Middle frontal gyrus (tissue), 1 donor: Measurements from ENCODE around the gene SNX30.

ENCODE experiments used
- DNase-seq: peaks from one replicate; pipeline ENCODE4 v3.0.0-alpha.2; 2015; ENCODE audit warnings: low spot score; ENCODE audit errors: extremely low spot score

The SNX30 gene

DNA sequence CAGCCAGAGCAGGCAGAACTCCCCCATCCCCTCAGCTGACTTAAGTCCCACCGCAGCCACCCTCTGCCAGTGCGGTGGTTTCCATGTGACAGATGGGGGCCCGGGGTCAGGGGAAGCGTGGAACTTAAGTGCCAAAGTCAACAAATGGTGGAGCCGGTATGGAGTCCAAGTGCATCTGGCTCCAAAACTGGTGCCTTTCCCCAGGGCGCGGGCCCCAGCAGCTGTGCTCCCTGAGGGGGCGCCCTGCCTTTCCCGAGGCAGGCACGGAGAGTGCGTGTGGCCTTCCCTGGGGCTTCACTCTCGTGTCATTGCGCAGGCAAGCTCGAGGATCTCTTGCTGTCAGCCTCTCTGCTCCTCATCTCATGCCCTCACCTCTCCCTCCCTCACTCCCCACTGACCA lies 106.3 kb downstream of the SNX30 start:
- DNase-seq, result no peak

DNA sequence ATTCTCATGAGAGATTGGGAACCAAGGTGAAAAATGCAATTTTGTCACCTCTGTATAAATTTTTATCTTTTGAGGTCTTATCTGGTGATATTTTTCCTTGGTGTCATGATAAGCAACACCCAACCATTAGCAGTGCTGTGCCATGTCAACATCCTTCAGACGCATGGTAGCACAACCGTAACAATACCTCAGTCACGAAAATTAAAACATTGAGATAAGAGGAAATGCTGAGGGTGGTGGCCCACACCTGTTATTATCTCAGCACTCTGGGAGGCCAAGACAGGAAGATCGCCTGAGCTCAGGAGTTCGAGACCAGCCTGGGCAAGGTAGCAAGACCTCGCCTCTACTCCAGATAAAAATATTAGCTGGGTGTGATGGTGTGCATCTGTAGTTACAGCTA lies 107.4 kb downstream of the SNX30 start:
- DNase-seq, result no peak

DNA sequence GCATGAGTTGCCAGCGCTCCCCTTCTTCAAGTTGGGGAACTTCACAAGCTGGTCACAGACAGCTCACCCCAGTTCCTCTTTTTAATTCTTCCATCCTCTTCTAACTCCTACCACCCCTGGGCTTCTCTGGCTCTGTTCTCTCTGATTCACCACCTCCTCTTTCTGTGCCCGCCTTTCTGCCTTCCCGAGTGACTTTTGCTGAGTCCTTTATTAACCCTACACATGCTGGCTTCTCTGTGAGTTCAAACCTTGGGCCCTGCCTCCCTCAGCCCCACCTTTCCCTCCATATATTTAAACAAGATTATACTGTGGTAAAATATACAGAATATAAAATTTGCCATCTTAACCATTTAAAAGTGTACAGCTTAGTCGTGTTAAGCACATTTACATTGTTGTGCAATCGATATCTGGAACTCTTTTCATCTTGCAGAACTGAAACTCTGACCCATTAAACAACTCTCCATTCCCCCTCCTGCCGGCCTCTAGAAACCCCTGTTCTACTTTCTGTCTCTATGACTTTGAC lies 108.1 kb downstream of the SNX30 start:
- DNase-seq, result no peak

DNA sequence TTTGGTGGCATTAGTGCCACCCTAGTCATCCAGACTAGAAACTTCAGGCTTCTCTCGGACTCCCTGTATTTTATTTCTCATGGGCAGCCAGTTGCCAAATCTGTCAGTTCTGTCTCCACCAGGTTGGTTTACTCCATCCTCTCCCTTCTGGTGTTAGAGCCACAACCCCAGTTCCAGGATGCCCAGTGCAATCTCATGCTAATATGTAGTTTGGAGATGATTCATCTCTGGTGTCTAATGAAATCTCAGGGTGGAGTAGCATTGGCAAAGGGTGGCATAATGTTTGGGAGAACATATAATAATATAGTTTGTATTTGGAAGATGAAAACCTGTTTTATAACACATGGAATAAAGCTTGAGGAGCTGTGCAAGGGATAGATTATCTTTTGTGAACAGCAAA lies 109.9 kb downstream of the SNX30 start:
- DNase-seq, result no peak

DNA sequence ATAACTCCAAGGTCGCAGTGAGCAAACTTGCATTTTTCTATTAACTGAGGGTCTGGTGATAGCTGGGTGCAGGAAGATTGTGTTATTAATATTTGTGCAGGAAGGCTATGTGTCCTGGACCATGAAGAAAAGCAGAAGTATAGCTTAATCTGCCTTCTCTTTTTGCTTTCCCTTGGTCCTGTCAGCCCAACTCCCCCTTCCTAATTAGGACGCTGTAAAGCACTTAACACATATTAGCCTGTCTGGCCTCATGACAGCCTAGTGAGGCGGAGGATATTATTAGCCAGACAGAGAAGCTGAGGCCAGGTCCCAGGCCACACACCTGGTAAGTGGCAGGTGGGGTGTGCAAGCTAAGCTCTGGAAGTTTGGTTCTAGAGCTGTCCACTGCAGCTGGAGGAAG lies 110.6 kb downstream of the SNX30 start:
- DNase-seq, result no peak

DNA sequence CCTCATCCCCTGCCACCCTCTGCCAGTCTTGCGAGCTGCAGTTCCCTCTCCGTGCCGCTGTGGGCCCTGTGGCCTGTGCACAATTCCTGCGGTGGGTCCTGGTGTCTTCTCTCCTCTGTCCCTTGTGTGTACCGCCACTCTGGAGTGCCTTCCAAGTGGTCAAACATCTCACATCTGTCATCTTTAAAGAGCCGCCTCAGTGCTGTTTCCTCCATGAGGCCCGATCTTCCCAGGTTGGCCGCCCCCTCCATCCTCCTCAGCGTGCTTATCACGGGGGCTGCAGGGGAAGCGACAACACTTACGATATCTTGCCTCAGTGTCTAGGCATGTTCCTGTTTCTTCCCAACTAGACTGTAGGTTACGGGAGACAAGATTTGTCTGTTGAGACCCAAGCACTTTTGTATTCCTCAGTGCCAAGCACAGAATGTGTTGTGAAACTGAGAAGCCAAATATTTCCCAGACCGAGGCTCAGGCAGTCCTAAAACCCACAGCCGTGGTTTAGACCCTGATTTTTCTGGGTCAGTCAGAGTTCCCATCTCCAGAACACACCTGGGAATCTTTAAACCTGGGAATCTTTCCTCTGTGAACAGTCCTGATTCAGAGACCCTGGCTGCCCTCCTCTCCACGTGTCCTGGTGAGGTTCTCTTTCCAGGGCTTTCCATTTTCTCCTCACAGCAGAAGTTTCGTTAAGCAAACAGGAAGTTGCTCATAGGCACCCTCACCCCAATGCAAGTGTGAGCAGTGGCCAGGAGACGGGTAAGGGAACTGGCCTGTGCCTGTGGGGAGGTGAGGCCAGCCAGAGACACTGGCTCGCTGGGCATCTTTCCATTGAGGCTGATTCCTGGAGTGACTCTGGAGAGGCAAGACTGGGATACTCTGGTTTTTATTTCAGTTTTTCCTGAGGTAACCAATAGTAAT lies 111.3 kb downstream of the SNX30 start:
- DNase-seq, result no peak

DNA sequence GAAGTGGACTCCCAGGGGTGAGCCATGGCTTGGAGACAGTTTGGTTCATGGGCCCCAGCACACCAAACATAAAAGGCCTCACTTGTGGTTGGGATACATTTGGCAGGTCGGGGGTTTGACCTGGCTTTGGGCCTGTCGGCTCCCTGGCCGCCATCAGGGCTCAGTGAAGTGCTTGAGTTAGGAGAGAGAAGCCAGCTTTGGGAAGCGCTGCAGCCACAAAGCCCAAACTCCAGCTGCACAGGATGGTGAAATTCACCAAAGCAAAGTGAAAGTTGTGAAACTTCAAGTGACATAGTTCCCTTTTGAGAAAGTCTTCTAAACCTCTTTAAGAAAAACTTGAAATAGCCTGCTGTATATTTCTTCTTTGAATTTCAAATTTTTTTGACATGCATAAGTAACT lies 112.7 kb downstream of the SNX30 start:
- DNase-seq, result no peak

DNA sequence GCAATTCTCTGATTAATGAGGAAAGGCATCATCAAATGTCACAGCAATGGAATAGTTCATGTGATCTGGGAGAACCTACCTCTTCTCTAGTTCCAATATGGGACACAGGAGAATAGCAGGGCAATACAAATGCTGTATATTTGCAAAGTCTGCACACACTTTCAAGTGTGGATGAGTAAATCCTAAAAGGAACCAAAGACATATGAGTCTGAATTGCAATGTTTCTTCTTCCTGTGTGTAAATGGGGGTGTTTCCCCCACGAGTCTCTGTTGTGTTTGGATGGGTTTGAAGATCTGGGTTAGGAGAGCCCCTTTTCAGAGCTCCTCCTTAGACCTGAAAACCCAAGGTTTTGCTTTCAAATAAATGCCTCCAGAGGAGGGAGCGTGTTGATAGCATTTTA lies 113.2 kb downstream of the SNX30 start:
- no peak for DNase-seq

DNA sequence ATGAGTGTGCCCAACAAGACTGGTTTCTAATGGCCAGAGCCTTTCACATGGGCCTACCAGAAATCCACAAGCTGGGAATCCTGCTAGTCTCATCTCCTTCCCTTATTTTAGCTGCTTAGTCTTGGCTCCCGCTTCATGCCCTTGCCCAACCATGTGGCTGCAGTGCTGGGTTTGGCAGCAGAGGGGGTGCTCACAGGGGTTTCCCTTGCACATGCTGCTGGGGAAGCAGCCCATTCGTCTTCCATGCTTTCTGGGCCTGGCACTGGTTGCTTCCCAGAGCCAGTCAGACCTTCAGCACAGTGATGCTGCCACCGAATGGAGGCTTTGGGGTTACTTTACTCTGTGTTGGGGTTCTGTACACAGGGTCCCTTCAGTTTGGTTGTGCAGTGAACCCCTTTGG lies 113.8 kb downstream of the SNX30 start:
- no peak for DNase-seq

DNA sequence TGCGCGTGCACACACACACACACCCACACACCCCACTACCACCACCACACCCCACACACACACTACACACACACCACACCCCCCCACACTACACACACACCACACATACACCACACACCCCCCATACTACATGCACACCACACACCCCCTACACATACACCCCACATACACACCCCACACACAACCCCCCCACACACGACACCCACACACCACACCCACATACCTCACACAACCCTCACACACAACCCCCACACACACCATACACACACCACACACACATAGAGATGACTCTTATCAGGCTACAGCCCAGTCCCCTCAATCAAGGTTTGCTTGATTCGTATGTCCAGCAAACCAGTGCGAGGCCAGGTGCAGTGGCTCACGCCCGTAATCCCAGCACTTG lies 114.4 kb downstream of the SNX30 start:
- DNase-seq, result no peak

DNA sequence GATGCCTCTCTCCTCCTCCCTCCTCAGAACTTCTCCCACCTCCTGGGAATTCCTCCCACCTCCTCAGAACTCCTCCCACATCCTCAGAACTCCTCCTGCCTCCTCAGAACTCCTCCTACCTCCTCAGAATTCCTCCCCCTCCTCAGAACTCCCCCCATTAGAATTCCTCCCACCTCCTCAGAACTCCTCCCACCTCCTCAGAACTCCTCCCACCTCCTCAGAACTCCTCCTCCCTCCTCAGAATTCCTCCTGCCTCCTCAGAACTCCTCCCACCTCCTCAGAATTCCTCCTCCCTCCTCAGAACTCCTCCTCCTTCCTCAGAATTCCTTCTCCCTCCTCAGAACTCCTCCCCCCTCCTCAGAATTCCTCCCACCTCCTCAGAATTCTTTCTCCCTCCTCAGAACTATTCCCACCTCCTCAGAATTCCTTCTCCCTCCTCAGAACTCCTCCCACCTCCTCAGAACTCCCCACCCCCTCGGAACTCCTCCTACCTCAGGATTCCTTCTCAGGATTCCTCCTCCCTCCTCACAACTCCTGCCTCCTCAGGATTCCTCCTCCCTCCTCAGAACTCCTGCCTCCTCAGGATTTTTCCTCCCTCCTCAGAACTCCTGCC lies 116.2 kb downstream of the SNX30 start:
- DNase-seq, result no peak

DNA sequence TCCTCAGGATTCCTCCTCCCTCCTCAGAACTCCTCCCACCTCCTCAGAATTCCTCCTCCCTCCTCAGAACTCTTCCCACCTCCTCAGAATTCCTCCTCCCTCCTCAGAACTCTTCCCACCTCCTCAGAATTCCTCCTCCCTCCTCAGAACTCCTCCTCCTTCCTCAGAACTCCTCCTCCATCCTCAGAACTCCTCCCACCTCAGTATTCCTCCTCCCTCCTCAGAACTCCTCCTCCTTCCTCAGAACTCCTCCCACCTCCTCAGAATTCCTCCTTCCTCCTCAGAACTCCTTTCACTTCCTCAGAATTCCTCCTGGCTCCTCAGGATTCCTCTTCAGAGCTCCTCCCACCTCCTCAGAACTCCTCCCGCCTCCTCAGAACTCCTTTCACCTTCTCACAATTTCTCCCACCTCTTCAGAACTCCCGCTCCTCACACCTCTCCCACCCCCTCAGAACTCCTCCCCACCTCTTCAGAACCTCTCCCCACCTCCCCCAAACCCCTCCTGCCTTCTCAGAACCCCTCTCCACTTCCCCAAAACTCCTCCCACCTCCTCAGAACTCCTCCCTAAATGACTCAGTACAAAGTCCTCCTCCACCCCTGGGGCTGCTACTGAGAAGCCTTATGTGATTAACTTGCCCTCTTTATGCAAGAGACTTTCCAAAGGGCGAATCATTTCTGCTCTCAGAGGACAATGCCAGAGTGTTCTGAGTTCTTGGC lies 116.9 kb downstream of the SNX30 start:
- DNase-seq, result no peak

DNA sequence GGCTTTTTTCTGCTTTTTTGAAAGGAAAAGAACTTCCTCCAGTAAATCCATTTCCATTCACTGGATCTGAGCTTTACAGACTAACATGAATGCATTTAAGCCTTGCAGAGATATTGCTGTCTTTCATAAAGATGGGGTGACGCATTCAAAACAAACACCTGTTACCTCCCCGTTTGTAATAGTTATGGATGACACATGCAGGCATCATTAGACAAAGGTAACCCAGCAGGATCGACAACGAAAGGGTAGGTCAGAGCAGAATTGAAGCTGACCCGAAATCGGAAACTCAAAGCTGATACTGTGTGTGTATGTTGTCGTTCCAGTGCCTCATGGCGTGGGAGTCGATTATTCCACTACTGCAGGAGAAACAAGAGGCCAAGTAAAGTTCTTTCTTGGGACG lies 117.9 kb downstream of the SNX30 start:
- no peak for DNase-seq

DNA sequence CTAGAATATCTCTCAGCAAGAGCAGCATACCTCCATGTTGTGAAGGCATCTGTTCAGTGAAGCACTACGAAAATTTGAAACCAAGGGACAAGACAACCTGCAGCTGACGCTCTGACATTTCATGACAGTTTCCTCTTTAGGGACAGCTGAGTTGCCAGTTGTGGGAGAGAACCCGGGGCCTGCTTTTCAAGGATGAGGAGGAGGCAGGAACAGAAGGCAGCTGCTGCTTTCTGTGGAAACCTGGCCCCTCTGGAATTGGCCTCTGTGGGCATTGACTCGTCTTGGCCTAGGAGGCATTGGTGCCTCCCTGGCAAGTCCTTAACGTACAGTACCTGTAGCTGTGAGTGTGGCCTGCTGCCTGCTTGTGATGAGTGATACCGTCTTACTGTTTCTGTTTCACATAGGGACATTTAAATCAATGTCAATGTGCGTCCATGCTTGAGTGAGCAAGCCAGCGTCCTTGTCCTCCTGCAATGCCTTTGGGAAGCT lies 118.5 kb downstream of the SNX30 start:
- no peak for DNase-seq

DNA sequence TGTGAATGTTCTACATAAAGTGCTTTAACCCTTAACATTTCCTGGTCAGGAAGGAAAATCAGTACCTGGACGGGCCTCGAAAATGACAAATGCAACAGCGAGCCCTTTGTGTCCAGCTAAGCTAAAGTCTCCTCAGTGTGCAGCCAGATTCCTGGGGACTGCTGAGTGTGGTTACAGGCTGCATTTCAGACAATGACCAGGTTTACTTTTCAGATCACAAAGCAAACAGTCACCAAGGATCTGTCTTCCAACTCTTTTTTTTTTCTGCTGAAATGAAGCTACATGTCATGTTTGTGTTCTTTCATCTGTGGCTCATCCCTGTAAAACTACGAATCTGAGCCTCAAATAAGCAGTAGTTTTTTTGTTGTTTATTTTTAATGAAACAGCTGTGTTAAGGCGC lies 119.4 kb downstream of the SNX30 start:
- no peak for DNase-seq

DNA sequence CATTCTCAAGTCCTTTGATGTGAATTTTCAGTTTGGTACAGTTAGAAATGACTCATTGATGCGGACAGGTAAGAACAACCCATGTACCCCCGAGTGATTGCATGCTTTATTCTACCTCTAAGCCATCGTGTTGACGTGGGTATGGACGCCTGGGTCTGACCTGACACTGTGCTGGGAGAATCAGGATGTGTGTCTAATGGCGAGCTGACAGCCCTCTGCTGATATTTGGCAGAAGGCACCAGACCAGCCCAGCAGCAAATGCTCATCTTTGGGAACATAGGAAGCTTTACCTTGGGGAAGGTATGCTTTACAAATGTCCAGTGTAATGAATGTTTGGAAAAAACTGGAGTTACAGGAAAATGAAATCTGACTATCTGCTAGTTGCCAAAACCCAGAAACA lies 120.0 kb downstream of the SNX30 start:
- DNase-seq, result no peak

DNA sequence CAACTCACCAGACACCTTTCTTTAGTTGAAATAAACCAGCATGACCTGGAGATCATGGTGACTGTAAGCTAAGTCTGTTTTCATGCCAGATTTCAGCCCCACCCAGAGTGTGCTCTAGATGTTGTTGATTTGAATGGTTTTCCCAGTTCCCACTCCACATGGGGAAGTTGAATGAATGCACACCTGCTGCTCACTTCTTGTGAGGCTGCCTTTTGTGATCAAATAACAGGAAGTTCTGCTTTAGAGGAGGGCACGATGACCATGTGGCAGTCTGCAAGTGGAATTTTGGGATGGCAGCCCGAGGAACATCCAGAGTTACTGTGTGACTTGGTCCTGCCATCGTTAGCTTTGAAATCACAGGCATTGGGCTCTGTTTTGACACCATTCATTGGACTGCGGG lies 121.5 kb downstream of the SNX30 start:
- no peak for DNase-seq

DNA sequence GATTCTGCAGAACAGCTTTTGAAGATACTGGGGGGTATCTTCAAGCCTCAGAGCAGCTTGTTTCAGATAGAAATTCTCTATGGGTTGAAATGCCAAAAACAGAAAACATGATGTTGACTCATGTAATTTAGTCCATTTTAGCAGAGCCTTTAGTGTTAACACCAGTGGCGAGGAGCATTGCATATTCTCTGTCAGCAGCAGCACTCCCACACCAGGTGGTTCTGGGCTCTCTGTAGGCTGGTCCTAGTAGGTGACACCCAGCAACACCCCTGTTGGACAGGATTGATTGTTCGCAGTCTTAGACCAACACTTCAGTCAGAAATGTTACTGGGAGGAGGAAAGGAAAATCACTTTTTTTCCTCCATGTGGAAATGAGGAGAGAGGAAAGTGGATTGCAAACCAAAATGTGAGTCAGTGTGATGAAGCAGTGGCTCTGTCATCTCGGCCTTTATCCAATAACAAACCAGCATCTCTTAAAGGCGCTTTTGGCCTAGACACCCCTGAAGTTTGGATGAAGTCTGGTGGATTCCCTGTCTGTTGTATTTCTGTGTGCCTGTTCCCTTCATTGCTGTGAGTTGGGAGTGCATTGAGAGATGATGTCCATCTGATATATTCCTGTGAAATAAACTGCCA lies 123.3 kb downstream of the SNX30 start:
- DNase-seq, result no peak

DNA sequence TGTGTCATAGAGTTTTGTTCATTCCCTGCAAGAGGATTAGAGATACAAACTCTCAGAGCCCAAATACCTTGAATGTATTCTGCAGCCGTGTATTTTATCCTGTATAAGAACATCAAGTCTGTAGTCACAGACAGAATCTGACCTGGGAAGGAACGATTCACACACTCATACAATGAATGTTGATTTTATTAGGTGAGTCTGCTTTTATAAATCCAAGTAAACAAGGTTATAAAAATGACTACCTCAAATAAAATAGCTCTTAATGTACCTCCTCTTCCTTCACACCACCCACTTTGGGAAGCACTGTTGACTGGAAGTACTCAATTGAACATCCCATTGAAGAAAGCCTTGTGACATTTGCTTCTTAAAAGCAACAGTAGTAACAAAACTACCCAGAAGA lies 128.2 kb downstream of the SNX30 start:
- no peak for DNase-seq

DNA sequence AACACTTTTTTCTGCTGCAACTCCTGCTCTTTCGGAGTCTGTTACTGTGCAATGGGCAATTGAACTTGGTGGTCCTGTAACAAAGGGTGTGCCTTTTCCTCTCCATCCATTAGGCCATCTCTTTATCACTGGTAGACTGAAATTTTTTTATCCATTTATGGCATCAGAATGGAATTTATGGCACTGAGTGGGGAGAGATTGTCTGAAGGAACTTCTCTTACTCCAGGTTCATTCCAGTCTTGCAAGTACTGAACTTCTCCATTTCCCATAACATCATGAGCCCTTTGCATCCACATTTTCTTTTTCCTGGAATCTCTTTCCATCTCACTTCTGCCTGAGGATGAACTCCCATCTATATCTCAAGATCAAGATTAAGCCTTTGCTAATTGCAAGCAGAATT lies 130.1 kb downstream of the SNX30 start:
- no peak for DNase-seq

DNA sequence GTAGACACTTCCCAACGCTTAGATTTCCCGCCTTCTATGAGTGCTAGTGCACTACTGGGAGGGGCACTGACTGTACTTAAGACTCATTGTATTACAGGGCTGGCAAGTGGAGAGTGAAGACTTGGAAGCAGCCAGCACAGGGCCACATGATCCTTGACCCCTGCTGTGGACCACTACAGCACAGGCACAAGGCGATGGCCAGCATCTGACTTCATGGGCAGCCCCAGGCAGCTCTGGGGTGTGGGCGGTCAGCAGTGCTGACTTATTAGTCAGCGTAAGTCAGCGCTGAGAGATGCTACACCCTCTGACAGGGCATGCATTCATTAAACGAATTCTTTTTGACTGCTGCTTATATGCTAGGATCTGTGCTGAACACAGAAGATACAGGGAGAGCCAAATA lies 130.8 kb downstream of the SNX30 start:
- DNase-seq, result no peak

DNA sequence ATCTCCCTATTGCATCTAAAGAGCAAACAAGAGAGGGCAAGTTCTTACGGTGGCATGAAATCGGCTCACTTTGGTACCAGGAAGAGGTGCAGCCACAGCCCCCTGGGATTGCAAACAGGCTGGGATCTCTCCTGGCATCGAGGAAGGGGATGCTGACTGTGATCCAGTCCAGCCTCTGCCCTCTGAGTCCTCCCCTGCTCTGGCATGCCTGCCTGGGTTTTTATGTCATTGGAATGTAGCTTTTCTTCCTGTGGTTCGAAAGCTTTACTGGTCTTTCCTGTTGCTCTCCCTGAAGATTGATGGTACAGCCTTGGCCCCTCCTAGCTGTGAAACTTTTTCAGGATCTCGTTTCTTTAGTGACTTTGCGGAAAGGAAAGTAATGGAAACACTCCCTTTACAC lies 133.5 kb downstream of the SNX30 start:
- no peak for DNase-seq
